Gastrocnemius medialis (tissue), 4 donors: ENCODE results near the gene CRBN.

Experiments used
- POLR2A ChIP-seq, 2 donors: fragments of 450-650 bp; IDR thresholded peaks; one replicate each; pipeline ENCODE4 v1.6.1; 2017; ENCODE audit warnings: antibody characterized with exemption in 2 of 2, mild to moderate bottlenecking in 2 of 2, moderate library complexity in 2 of 2
- TF ChIP-seq, protein P1 (sequence below), 5 experiments: fragments of 450-650 bp in 3 of 5; fragments of 200-600 bp in 2 of 5; sonication (generic) in 2 of 5; IDR thresholded peaks in 4 of 5; conservative IDR thresholded peaks in 1 of 5; 1 replicate in 4 of 5; 2 replicates in 1 of 5; pipeline ENCODE4 v1.5.1; 2016 to 2019; ENCODE audit warnings: antibody characterized with exemption in 5 of 5, mild to moderate bottlenecking in 3 of 5, moderate library complexity in 3 of 5

GRCh38 chr3:3145831-3146230 lies 33.7 kb downstream of the CRBN start:
- TF ChIP-seq, protein P1, sequence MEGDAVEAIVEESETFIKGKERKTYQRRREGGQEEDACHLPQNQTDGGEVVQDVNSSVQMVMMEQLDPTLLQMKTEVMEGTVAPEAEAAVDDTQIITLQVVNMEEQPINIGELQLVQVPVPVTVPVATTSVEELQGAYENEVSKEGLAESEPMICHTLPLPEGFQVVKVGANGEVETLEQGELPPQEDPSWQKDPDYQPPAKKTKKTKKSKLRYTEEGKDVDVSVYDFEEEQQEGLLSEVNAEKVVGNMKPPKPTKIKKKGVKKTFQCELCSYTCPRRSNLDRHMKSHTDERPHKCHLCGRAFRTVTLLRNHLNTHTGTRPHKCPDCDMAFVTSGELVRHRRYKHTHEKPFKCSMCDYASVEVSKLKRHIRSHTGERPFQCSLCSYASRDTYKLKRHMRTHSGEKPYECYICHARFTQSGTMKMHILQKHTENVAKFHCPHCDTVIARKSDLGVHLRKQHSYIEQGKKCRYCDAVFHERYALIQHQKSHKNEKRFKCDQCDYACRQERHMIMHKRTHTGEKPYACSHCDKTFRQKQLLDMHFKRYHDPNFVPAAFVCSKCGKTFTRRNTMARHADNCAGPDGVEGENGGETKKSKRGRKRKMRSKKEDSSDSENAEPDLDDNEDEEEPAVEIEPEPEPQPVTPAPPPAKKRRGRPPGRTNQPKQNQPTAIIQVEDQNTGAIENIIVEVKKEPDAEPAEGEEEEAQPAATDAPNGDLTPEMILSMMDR (IDR thresholded peaks at IDR 0.05 in 4 of 5, conservative IDR thresholded peaks at IDR 0.05 in 1 of 5) = no peak
- no peak for TF ChIP-seq POLR2A (IDR thresholded peaks at IDR 0.05)
